HG03060 (cell line): ENCODE results near the gene GABBR2.

Experiments used
- ATAC-seq: cut with Tn5 transposase; IDR thresholded peaks from one replicate; pipeline ENCODE4 v1.9.1; 2021; ENCODE audit warnings: low read depth, moderate number of reproducible peaks; ENCODE audit not compliant: unreplicated experiment

The GABBR2 gene

GRCh38 chr9:98724810-98725530 lies 16.2 kb upstream of the GABBR2 start:
- no peak for ATAC-seq

DNA sequence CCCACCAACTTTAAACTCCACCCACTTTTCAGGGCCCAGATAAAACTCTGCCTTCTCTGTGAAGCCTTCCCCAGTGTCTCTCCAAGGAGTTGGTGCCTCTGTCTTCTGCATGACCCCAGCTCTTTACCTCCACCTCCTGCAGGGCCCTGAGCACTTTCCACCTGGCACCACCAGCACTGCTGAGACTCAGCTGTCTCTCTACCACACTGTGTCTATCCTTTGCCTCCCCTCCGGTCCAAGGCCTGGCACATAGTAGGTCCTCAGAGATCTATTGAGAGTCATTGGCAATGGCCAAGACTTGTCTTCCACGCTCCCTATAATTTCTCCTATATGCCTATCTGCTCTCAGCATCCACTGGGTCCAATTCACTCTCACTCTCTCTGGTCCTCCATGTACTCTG lies 12.9 kb upstream of the GABBR2 start:
- ATAC-seq: no peak

GRCh38 chr9:98720402-98720801 lies 11.7 kb upstream of the GABBR2 start:
- ATAC-seq: no peak

- ATAC-seq: no peak
Observed at GRCh38 chr9:98719055-98719454, 10.3 kb upstream of the GABBR2 start.

DNA sequence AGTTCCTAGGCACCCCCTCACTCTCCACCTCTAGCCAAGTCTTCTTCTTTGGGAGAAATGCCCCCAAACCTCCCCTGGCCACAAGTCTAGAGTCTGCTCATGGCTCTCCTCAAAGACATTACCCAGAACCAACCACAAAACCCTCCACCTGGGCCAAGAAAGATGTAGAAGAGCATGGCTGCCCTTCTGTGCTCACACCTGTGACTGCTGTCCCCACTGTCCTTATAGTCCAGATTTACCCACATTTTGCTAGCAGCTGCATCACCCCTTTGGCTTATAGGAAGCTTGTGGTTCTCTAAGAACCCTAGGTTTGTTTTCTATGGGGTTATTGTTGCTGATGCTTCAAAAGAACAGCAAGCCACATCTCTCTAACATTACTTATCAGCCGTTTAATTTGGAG lies 6.1 kb upstream of the GABBR2 start:
- no peak for ATAC-seq

GRCh38 chr9:98712987-98713386 lies 4.3 kb upstream of the GABBR2 start:
- ATAC-seq: no peak

DNA sequence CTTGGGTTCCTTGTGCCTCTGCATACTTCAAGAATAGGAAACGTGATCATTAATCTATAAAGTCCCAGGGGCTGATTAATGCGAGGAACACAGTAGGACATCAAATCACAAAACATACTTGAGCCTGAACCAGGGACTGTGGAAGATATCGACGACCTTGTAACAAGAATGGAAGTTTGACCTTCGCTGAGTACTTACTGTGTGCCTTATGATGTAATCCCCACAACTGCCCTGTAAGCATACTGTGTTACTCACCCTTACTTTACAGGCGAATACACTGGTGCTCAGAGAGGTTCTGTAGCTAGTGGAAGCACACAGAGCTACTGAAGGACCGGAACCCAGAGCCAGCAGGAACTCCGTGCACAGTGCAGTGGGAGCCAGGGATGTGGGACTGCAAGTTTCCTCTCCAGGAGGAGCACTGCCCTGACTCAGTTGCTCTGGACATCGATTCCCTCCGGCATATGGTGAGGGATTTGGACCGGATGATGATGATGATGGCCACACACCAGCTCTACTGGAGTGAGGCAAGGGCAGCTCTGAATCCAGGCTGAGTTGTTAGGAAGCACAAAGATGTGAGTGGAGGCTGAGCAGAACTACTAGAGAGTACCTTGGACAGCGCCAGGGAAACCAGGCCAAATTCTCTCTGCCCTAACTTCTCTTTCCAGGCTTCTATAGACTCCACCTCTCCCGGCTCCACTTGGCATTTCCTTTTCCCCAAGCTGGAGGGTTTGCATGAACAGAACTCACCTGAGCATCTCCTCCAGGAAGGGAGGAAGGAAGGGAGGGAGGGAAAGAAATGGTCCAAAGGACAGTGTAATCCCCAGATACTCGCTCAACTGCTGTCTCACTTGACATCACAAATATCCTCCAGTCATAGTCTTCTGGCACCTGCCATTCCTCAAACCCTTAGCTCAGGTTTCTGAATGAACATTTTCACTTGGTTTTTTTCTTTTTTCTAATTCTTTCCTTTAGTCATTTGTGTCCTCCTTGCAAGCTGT lies 1.5 kb upstream of the GABBR2 start:
- no peak for ATAC-seq

DNA sequence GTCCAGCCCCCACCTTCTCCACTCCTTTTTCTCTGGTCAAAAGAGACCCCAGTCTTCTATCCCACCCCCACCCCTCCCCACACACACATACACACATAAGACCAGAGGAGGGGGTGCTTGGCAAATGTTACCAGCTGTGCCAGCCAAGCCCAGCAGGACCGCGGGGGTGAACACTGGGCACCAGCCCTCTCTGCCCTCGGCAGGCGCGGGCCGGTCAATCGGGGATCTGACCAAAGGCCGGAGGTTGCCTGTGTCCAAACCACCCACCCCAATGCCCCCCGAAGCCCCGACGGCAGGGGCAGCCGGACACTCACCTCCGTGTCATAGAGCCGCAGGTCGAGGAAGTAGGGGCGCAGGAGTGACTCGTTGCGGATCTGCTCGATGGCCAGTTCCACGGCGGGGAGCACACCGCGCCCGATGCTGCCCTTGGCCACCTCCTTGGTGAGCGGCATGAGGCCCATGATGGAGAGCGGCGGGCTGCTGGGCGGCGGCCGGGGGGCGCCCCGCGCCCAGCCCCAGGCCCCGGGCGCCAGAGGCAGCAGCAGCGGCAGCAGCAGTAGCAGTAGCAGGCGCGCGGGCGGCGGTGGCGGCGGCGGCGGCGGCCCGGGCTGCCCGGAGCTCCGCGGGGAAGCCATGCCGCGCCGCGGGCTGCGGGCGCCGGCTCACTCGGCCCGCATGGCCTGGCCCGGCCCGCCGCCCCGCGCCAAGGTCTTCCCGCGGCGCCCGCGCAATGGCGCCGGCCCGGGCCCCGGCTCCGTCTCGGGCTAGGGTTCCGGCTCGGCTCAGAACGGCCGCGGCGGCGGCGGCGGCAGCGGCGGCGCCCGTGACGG lies 417 bp downstream of the GABBR2 start:
- no peak for ATAC-seq

- no peak for ATAC-seq
Observed at GRCh38 chr9:98707166-98708102, 1.3 kb downstream of the GABBR2 start.

- ATAC-seq: no peak
Observed at GRCh38 chr9:98706651-98707165, 2.0 kb downstream of the GABBR2 start.

DNA sequence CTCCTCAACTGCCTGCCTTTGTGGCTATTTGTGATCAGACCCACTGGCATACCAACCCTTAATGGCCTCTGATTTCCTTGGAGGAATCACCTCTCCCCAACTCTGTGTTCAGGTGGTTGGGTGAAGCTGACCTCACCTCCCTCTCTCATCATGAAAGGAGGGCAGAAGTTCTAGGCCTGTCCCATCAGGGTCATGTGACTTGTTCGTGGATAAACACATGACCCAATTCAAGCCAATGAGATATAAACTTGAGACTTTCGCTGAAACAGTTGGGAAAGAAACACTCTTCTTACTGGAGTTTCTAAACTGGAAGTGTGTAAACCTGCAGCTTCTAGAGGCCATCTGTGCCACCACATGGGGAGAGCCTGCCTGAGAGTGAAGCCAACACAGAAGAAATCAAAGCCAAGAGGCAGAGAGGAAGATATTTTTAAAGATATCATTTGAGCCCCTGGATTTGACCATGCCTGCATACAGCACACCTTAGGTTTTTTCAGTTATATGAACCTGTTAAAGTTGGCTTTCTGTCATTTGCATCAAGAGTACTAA lies 5.8 kb downstream of the GABBR2 start:
- ATAC-seq: no peak

GRCh38 chr9:98702340-98702739 lies 6.4 kb downstream of the GABBR2 start:
- ATAC-seq: no peak

DNA sequence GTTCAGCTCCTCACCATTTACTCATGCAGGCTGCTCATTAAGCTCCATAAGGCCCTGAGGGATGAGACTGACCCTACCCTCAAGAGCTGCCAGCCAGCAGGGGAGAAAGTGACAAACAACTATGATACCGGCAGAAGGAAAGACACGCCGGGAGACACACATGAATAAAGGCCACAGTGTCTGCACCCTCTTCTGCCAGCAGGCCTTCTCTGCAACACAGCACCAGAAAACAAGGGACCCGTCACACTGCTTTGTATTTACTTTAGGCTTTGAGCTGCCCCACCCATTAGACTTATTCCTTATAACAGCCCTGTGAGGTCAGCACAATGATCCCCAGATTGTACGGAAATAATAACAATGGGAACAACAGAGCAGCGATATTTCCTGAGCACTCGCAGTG lies 7.2 kb downstream of the GABBR2 start:
- ATAC-seq: no peak

GRCh38 chr9:98700801-98701200 lies 7.9 kb downstream of the GABBR2 start:
- no peak for ATAC-seq

DNA sequence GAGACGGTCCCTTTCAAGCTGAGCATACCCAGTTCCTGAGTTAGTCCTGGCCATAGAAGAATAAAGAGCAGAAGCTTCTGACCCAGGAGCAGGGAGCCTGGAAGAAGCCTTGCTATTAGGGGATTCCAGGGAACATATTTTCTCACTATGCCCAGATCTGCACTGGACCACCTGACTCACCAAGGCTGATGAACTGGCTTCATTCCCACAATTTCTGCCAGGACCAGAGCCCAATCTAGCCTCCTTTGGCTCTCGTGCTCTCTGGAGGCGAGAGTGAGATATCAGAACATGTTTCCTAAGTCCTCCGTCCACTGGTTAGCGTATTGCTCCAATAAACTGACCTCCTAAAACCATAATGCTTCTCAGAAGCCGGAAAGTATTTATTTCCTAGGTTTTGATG lies 9.9 kb downstream of the GABBR2 start:
- no peak for ATAC-seq

- no peak for ATAC-seq
Observed at GRCh38 chr9:98694943-98695342, 13.8 kb downstream of the GABBR2 start.

DNA sequence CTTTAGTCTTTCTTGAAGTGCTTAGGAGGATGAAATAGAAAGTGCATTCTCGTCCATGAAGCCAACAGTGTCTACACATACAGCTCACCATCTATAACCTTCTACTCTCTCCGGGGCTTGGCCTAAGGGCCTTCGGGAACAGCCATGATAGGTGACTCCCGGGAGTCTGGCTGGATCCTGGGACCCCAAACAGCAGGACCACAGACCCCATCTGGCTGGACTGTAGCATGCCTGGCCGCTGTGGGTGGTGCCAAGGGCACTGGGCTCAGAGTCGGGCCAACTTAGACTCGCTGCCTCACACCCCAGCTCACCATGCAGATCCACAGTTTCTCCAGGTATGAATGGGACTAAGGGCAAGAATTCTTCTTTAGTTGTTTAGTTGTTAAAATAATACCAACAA lies 16.3 kb downstream of the GABBR2 start:
- no peak for ATAC-seq

DNA sequence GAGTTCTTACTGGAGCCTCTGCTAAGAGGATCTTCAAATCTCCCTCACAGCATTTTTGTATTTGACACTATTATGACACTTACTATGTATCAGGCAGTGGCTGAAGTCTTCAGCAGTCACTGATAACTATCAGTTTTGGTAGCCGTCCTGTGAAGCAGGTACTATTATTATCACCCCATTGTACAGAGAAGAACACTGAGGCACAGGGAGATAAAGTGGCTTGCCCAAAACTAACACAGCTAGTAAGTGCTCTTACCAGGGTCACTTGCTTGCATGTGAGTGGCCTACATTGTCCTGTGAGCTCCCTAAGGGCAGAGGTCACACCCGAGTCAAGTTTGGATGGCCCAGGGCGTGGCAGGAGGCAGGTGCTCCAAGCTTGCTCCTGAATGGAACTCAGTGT lies 16.8 kb downstream of the GABBR2 start:
- no peak for ATAC-seq

DNA sequence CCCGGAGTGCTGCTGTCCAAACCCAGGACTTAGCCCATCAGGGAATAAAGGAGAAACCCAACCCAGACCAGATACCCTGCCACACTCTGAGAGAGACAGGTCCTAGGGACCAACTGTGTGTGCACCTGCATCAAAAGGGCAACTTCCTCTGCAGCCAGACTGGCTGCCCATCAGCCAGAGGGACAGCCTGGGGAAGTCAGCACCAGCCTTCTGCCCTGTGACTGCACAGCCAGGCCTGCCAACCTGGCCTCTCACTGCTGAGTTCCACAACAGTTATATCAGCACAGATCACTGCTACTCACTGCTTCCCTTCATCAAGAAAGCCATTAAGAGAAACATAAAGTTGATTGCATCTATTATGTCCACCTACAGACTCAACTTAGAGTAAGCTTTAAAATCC lies 18.0 kb downstream of the GABBR2 start:
- ATAC-seq: no peak
